Measurements from ENCODE around the gene MCF2L2. TPM values are rescaled to one million over a fixed set of nuclear protein-coding genes. Genes with fewer than 3 reads are reported as not detected.

MCF2L2 gene
- total and polyA plus RNA-seq, 10 donors, result 0.46 to 37.7 (median 17.6) TPM

GRCh38 chr3:183208260-183208659 is 220.2 kb downstream of the MCF2L2 start:
- intact Hi-C loops (cut with DNase I; ENCODE audit: low total_unique reads), result no loop called here
- Histone ChIP-seq H3K4me1 (peaks cover 0 to 34% (median 18%) of the 10 kb centered on the region in 6 donors), H3K9me3 (peaks cover 0 to 12% (median 8%) of the 10 kb centered on the region in 8 donors), H3K27ac (no peak overlapping the region), H3K4me3 (no peak overlapping the region), H3K36me3 (no peaks in the 10 kb centered on the region), H3K27me3 (replicated peaks in 1 of 7) (peaks cover 0 to 11% (median 0%) of the 10 kb centered on the region in 7 donors)
- no peak for TF ChIP-seq POLR2AphosphoS5 (IDR thresholded peaks at IDR 0.05)
- TF ChIP-seq, protein P1, sequence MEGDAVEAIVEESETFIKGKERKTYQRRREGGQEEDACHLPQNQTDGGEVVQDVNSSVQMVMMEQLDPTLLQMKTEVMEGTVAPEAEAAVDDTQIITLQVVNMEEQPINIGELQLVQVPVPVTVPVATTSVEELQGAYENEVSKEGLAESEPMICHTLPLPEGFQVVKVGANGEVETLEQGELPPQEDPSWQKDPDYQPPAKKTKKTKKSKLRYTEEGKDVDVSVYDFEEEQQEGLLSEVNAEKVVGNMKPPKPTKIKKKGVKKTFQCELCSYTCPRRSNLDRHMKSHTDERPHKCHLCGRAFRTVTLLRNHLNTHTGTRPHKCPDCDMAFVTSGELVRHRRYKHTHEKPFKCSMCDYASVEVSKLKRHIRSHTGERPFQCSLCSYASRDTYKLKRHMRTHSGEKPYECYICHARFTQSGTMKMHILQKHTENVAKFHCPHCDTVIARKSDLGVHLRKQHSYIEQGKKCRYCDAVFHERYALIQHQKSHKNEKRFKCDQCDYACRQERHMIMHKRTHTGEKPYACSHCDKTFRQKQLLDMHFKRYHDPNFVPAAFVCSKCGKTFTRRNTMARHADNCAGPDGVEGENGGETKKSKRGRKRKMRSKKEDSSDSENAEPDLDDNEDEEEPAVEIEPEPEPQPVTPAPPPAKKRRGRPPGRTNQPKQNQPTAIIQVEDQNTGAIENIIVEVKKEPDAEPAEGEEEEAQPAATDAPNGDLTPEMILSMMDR (IDR thresholded peaks at IDR 0.05 in 8 of 11, conservative IDR thresholded peaks at IDR 0.05 in 3 of 11), result no peak
- no peak for TF ChIP-seq POLR2A (IDR thresholded peaks at IDR 0.05)
- DNase-seq, result no peak
- WGBS, 5 donors, result 89 to 99% (median 94%) methylated on average over 2 of the region's 2 CpGs

DNA sequence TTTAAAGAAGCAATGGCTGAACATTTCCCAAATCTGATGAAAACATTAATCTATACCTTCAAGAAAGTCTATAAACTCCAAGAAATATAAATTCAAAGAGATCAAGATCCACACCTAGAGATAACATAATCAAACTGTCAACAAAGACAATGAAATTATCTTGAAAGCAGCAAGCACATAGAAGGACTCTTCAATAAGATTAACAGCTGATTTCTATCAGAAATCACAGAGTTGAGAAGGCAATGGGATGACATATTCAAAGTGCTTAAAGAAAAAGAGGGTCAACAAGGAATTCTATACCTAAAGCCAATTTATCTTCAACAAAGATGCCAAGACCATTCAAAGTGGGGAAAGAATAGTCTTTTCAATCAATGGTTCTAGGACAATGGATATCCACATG is 224.7 kb downstream of the MCF2L2 start:
- peaks cover 0 to 10% (median 0%) of the 10 kb centered on the region in 6 donors for H3K4me1 ChIP-seq
- peaks cover 0 to 23% (median 12%) of the 10 kb centered on the region in 8 donors for H3K9me3 ChIP-seq
- TF ChIP-seq POLR2A (IDR thresholded peaks at IDR 0.05) (no peak), POLR2AphosphoS5 (IDR thresholded peaks at IDR 0.05) (no peak)
- TF ChIP-seq, protein P1 (IDR thresholded peaks at IDR 0.05 in 8 of 11, conservative IDR thresholded peaks at IDR 0.05 in 3 of 11), result no peak
- no peak overlapping the region for H3K27ac ChIP-seq
- H3K36me3 ChIP-seq, result no peaks in the 10 kb centered on the region
- no peak overlapping the region for H3K4me3 ChIP-seq
- no peaks in the 10 kb centered on the region for H3K27me3 ChIP-seq (replicated peaks in 1 of 7)
- DNase-seq, result no peak
- intact Hi-C loops (cut with DNase I; ENCODE audit: low total_unique reads), result no loop called here

DNA sequence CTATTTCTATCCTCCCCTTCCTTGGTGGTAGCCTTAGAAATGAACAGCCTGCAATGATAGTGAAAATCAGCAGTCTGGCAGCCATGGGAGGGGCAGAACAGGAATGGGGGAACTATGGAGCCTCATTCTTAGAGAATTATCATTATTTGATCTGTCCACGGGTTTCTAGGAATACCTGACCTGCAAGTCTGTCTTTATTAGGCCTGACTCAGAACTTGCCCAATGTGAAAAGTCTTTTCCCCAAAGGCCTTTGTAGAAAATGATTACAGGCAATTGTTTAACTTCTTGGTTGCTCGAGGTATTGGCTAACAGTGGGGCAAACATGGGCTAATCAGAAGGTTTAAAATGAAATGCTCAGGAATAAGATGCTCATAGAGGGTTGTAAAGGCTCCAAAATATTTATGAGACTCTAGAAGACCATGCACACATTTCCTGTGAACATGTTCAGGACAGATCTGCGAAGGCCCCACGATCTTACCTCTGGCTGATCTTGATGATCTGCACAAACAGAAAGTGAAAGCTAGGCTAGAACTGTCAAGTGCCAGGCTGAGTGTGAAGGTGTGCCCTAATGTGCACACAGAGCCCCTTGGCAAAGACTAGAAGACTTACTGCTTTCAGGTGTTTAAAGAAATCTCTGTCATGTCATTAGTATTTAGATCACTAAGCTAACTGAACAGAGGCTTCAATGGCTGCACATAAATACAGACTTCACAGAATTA is 226.3 kb downstream of the MCF2L2 start:
- H3K27ac ChIP-seq, result peak overlapping the region in 1 of 8 donors; percentile 24
- H3K27me3 ChIP-seq (replicated peaks in 1 of 7), result no peaks in the 10 kb centered on the region
- no peaks in the 10 kb centered on the region for H3K36me3 ChIP-seq
- DNase-seq, result no peak
- intact Hi-C loops (cut with DNase I; ENCODE audit: low total_unique reads), result no loop called here
- TF ChIP-seq POLR2AphosphoS5 (IDR thresholded peaks at IDR 0.05) (no peak), POLR2A (IDR thresholded peaks at IDR 0.05) (no peak)
- TF ChIP-seq, protein P1 (IDR thresholded peaks at IDR 0.05 in 8 of 11, conservative IDR thresholded peaks at IDR 0.05 in 3 of 11), result no peak
- H3K4me3 ChIP-seq, result peak overlapping the region in 1 of 8 donors; percentile 5
- peaks cover 0 to 23% (median 12%) of the 10 kb centered on the region in 8 donors for H3K9me3 ChIP-seq
- 65 to 70% (median 66%) methylated on average over 4 of the region's 4 CpGs for WGBS, 5 donors
- H3K4me1 ChIP-seq, result peaks cover 0 to 10% (median 0%) of the 10 kb centered on the region in 6 donors

DNA sequence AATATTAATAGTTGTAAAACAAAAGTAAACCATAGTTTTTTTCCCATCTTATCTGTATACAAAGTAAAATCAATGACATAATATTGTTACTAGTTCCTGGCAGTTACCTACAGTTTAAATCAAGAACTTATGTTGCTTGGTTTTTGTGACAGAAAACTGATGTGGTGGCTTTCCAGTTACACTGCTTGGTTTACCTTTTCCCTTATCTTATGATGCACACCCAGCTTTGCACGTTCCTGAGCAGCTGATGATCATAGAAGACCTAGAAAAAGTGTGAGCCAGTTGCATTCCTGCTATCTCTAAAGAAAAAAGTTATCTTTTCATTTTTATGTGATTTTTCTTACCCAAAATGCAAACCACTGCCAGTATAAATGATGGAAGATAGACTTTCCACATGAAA is 229.5 kb downstream of the MCF2L2 start:
- DNase-seq, result no peak
- Histone ChIP-seq H3K9me3 (peaks cover 0 to 18% (median 9%) of the 10 kb centered on the region in 8 donors), H3K36me3 (no peaks in the 10 kb centered on the region), H3K27ac (no peak overlapping the region), H3K4me3 (no peak overlapping the region), H3K27me3 (replicated peaks in 1 of 7) (no peaks in the 10 kb centered on the region), H3K4me1 (peaks cover 0 to 10% (median 0%) of the 10 kb centered on the region in 6 donors)
- intact Hi-C loops (cut with DNase I; ENCODE audit: low total_unique reads), result no loop called here
- 32 to 53% (median 43%) methylated on average over 1 of the region's 1 CpG for WGBS, 5 donors
- no peak for TF ChIP-seq POLR2A (IDR thresholded peaks at IDR 0.05)

Measured in spleen (tissue), 11 donors.